Muscle layer of colon (tissue), 2 donors: Measurements from ENCODE around the gene LIME1.

ENCODE experiments used
- H3K27ac ChIP-seq: one replicate; pipeline ENCODE4 v1.7.0; 2013; ENCODE audit warnings: low read depth, mild to moderate bottlenecking, low read length, moderate library complexity
- H3K27me3 ChIP-seq, 2 donors: one replicate each; pipeline ENCODE4 v1.7.0; 2013; ENCODE audit warnings: low read length in 2 of 2, mild to moderate bottlenecking in 2 of 2; ENCODE audit not compliant: insufficient read depth in 2 of 2, control insufficient read depth in 1 of 2
- H3K36me3 ChIP-seq: one replicate; pipeline ENCODE4 v1.7.0; 2013; ENCODE audit warnings: mild to moderate bottlenecking, low read length; ENCODE audit not compliant: insufficient read depth
- H3K4me1 ChIP-seq: one replicate; pipeline ENCODE4 v1.7.0; 2013; ENCODE audit warnings: mild to moderate bottlenecking, low read length; ENCODE audit not compliant: insufficient read depth
- H3K4me3 ChIP-seq, 2 donors: one replicate each; pipeline ENCODE4 v1.7.0; 2013; ENCODE audit warnings: low read length in 2 of 2, low read depth in 1 of 2, mild to moderate bottlenecking in 1 of 2, moderate library complexity in 1 of 2
- H3K9ac ChIP-seq: one replicate; pipeline ENCODE4 v1.7.0; 2013; ENCODE audit warnings: low read length
- H3K9me3 ChIP-seq: one replicate; pipeline ENCODE4 v1.7.0; 2013; ENCODE audit warnings: mild to moderate bottlenecking, low read length
- donor health status: abdominal sarcoma.
- donor health status: Adenocarcinoma of cecum.

The LIME1 gene

DNA sequence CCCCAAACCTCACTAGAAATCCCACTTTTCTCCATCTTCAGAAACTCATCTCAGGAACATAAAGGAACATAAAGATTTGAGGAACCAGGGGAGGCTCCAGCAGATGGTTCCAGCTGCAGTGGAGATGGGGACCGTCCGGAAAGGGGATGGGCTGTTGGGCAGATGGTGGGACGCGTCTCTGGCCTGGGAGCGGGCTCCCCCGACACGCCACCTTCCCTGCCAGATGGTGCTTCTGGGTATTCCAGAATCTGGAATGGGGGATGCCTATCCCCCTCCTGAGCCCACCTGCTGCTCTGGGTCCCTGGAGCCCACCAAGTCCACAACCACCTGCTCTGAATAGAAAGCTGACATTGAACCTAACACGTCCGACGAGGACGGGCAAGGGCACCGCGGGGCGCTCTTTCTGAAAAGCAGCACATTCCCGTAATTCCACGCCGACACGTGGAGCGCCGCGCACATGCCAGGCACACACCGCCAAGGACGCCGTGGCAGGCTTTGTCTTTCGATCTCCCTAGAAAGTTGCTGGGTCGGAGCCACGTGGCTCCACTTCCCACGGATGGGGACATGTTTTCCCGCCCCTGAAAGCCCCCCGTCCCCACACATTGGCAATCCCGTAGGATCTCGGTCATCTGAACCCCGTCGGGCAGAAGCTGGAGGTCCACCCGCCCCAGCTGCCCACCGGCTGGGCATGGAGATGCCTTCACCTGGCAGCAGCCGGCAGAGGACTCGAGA is 30.4 kb downstream of the LIME1 start:
- H3K9ac ChIP-seq, result no peak overlapping the region
- no peak overlapping the region for H3K4me3 ChIP-seq
- no peaks in the 10 kb centered on the region for H3K27me3 ChIP-seq
- peaks cover 6% of the 10 kb centered on the region for H3K36me3 ChIP-seq
- H3K27ac ChIP-seq, result no peak overlapping the region
- H3K9me3 ChIP-seq, result no peaks in the 10 kb centered on the region
- no peaks in the 10 kb centered on the region for H3K4me1 ChIP-seq

DNA sequence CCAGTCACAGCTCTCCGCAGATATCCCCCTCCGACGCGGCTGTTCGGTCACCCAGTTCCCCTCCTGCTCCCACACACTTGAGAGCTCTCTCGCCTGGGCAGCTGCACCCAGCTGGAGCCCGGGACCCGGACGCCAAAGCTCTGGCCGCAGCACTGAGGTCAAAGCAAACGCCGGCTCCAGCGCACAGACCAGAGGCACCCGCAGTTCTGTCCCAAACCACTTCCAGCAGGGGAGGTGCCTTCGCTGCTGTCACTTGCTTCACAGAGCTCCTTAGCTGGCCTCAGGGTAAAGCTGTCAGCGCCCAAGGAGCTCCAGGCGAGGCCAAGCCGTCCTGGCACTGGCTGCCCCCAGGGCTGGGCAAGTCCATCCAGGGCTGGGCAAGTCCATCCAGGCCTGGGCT is 31.0 kb downstream of the LIME1 start:
- Histone ChIP-seq H3K27ac (no peak overlapping the region), H3K9me3 (no peaks in the 10 kb centered on the region), H3K4me1 (no peaks in the 10 kb centered on the region), H3K36me3 (peaks cover 6% of the 10 kb centered on the region), H3K27me3 (no peaks in the 10 kb centered on the region), H3K9ac (no peak overlapping the region), H3K4me3 (no peak overlapping the region)

DNA sequence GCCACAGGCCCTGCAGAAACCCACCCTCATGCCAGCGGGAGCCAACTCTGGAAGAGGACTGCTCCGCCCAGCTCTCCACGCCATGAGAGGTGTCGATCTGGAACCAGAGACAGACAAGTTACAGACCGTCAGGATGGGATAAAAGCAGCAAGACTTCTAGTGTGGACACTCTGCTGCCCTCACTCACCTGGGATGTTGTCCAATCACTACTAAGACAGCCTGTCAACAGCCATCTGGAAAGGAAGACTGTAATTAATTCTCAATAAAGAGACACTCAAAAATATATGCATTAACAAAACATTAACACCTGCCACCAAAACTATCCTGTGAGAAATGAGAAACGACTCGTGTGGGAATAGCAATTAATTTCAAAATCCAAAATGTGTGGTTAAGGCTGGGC is 31.4 kb downstream of the LIME1 start:
- H3K4me1 ChIP-seq, result no peaks in the 10 kb centered on the region
- no peak overlapping the region for H3K9ac ChIP-seq
- H3K36me3 ChIP-seq, result peaks cover 6% of the 10 kb centered on the region
- no peaks in the 10 kb centered on the region for H3K27me3 ChIP-seq
- no peak overlapping the region for H3K4me3 ChIP-seq
- no peaks in the 10 kb centered on the region for H3K9me3 ChIP-seq
- no peak overlapping the region for H3K27ac ChIP-seq

DNA sequence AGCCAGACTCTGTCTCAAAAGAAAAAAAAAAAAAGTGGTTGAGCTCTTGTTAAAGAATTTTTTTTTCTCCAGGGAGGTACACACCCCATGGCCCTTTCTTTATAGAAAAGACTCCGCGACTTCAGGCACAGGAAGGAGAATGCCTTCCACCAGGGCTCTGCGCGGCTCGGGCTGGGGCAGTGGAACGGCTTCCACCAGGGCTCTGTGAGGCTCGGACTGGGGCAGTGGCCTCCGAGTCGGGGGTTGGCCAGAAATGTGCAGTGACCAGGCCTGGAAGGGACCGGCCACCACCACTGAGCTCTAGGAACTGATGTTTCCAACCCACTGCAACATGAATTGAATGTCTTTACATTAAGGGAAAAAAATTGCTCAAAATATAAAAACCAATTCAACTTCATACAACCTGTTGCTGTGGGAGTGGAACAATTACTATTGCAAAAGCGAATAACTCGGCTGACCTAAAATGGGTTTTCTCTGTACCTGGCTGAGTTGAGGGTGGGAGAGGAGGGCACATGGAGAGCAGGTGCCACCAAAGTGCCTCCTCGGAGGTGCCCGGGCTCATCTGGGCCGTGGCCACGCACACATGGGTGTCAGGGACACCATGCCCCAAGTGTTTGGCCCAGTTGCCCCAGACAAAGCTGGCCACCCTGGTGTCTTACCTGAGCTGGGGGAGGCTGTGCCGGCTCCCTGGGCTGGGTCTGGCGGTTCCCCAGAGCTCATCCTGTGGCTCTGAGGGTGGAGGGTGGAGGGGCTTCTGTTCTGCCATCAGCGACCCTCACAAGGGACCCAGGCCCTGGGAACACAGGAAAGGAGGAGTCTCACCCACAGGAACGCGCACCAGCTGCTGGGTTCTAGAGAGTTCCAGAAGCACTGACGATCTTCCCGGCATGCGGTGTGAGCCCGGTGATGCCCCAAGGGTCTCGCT is 32.4 kb downstream of the LIME1 start:
- Histone ChIP-seq H3K27ac (no peak overlapping the region), H3K36me3 (peaks cover 6% of the 10 kb centered on the region), H3K9me3 (no peaks in the 10 kb centered on the region), H3K27me3 (no peaks in the 10 kb centered on the region), H3K9ac (no peak overlapping the region), H3K4me1 (no peaks in the 10 kb centered on the region), H3K4me3 (no peak overlapping the region)

DNA sequence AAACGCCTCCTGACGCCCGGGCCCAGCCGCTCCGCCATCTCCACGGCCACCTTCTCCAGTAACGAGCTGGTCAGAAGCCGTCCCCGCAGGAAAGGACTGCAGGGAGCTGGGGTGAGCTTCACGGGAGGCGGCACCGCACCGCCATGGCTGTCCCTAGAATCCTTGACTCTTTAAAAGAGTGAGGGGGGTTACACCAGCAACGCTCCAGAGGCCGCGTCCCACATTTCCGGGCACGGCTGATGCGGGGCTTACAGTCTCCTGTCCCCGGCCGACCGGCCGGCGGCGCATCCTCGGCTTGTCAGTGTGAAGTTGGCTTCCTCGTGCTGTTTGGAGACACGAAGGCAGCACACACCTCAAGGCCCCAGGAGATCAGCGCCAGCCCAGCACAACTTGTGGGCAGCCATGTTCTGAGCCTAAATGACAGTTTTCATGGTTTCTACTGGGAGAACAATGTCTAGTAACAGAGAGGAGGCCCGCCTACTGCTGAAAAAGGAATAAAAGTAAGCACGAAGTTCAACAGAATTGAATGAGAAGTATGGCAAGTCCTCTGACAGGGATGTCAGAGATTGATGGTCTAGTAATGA is 33.5 kb downstream of the LIME1 start:
- H3K36me3 ChIP-seq, result peaks cover 6% of the 10 kb centered on the region

DNA sequence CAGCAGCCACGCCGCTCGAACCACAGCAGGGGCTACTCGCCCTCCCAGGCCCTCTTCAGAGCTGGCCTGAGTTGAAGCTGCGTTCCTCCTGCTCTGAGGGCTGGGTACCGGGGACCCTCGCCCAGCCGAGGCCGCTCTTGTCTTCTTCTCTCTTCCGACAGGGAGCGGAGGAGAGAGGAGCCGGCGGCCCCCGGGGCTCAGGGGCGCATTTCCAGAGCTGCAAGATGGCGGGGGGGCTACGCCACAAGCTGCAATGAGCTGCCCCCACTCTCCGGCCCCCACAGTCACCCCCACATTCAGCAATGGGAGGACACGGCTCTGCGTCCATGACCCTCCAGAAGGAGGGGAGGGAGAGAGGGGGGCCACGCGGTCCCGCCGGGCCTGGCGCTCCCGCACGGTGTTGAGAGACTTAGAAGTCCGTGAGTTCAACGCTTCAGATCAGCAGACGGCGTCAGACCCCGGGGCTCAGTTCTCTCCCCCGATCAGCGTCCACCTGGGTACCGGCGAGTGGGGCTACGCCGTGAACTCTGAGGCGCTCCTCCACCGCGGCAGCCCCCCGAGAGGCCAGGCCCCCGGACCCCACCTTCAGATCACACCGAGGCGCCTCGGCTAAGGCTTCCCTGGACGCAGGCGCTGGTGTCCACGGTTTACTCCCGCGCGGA is 34.7 kb downstream of the LIME1 start:
- H3K4me3 ChIP-seq, result no peak overlapping the region
- H3K27me3 ChIP-seq, result peaks cover 0 to 7% of the 10 kb centered on the region in 2 donors
- H3K36me3 ChIP-seq, result peaks cover 6% of the 10 kb centered on the region

More for the DNA sequence above, 33.5 kb downstream of the LIME1 start:
- Histone ChIP-seq H3K27me3 (no peaks in the 10 kb centered on the region), H3K4me3 (no peak overlapping the region), H3K27ac (no peak overlapping the region), H3K4me1 (no peaks in the 10 kb centered on the region), H3K9me3 (no peaks in the 10 kb centered on the region), H3K9ac (no peak overlapping the region)

DNA sequence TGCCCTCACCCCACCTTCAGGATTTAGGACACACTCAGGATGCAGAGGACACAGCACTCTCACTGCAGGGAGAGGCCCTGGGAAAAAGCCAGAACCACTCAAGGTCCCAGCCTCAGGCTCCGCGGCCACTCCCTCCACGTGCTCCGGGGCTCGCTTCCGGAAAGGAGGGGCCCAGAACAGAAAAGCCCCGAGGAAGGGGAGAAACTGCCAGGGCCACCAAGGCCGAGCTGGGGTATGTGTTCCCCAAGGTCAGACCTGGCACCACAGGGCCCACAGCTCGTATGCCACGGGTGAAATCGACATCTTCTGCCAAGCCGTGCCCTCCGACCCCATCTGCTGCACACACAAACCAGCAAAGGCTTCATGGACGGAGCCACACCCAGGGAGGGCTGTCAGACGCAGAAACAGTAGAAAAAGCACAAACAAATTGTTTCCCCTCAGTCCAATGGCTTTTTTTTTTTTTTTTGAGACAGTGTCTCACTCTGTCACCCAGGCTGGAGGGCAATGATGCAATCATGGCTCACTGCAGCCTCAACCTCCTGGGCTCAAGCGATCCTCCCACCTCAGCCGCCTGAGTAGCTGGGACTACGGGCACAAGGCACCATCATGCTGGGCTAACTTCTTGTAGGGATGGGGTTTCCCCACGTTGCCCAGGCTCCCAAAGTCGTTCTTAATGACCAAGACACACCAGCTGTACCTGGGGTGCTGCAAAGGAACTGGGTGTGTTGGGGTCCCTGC is 36.5 kb downstream of the LIME1 start:
- no peak overlapping the region for H3K4me3 ChIP-seq
- H3K27me3 ChIP-seq, result peaks cover 0 to 7% of the 10 kb centered on the region in 2 donors
- no peaks in the 10 kb centered on the region for H3K9me3 ChIP-seq
- no peak overlapping the region for H3K9ac ChIP-seq
- no peaks in the 10 kb centered on the region for H3K36me3 ChIP-seq
- H3K27ac ChIP-seq, result no peak overlapping the region
- no peaks in the 10 kb centered on the region for H3K4me1 ChIP-seq

More for the DNA sequence above, 34.7 kb downstream of the LIME1 start:
- Histone ChIP-seq H3K27ac (no peak overlapping the region), H3K4me1 (no peaks in the 10 kb centered on the region), H3K9me3 (no peaks in the 10 kb centered on the region), H3K9ac (no peak overlapping the region)

DNA sequence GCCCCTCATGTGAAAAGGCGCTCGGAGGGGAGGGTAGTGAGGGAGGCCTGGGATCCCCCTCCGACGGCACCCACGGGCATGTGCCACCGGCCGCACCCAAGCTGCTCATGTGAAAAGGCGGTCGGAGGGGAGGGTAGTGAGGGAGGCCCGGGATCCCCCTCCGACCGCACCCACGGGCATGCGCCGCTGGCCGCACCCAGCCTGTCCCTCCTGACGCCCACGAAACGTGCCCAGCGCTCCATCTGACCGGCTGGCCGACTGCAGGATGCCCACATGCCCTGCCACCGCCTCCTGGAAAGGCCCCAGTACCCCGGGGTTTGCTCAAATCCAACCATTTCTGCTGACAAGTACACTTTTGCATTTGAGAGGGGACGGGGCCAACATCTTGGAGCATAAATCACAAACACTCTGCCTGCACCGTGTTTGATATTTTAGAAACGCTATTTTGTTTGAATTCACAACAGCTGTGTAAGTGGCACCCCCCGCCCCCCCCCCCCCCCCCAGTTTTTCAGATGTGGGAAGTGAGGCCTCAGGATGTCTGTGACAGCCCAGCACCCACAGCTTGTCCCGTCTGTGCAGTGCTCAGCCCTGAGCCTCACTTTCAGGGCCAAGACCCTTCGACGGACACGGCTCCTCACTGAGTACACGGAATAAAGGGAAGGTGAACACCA is 37.2 kb downstream of the LIME1 start:
- Histone ChIP-seq H3K9ac (no peak overlapping the region), H3K27ac (no peak overlapping the region), H3K4me3 (no peak overlapping the region), H3K9me3 (no peaks in the 10 kb centered on the region), H3K4me1 (no peaks in the 10 kb centered on the region), H3K27me3 (peaks cover 0 to 7% of the 10 kb centered on the region in 2 donors), H3K36me3 (no peaks in the 10 kb centered on the region)

DNA sequence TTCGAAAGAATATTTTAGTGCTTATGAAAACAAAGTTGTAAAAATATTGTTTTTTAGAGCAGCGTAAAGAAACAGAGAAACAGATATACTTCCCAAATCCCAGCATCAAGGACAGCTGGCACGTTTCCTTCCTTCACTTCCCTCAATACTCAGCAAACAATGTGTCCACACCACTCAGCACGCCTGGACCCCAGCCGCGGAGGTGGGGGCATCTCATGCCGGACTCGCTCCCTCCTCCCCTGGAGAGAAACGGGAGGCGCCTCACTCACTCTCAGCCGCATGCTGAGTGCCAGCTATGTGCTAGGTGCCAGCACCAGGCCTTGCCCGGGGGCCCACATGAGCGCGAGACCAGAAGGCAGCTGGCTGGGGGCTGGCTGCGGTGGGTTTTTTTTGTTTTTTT is 37.8 kb downstream of the LIME1 start:
- Histone ChIP-seq H3K27ac (no peak overlapping the region), H3K9ac (no peak overlapping the region), H3K4me1 (no peaks in the 10 kb centered on the region), H3K4me3 (no peak overlapping the region), H3K9me3 (no peaks in the 10 kb centered on the region), H3K36me3 (no peaks in the 10 kb centered on the region), H3K27me3 (peaks cover 0 to 7% of the 10 kb centered on the region in 2 donors)

DNA sequence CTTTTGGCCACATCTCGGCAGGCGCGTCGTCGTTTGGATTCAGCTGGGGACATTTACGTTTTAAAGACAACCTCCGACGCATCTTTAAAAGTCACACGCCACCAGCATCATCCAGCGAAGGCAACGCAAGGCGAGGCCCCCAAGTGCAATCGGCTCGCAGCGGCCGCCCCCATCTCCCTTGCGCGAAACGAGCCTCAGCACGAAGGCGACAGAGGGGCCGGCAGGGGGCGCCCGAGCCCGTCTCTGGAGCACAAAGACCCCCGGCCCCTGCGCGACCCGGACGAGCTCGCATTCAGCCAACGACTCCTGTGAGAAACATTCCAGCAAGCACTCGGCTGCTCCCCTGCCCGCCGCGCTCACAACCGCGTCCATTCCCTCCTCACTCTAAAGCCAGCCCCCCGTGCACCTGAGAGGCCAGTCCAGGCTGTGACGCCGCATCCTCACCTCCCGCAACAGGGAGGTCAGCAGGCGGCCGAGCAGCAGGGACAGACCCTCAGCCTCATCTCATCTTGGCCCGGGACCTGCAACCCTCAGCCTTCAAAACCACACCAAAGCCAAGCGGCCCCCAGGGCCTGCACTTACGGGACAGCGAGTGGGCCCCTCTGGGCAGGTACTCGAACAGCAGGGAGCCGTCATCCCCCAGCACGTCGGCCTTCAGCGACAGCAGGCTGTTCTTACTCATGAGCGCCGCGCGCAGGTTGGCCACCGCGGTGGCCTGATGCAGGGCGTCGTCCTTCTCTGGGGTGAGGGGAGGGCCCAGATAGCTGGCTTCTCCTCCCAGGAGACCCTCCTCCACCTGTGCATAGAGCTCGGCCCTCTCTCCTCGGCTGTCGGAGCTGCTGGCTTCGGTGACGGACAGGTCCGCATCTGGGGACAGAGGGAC is 38.9 kb downstream of the LIME1 start:
- H3K9me3 ChIP-seq, result no peaks in the 10 kb centered on the region
- H3K27me3 ChIP-seq, result peaks cover 0 to 7% of the 10 kb centered on the region in 2 donors
- H3K4me3 ChIP-seq, result no peak overlapping the region
- no peak overlapping the region for H3K27ac ChIP-seq
- no peaks in the 10 kb centered on the region for H3K36me3 ChIP-seq
- H3K4me1 ChIP-seq, result no peaks in the 10 kb centered on the region
- H3K9ac ChIP-seq, result no peak overlapping the region
